ENCODE measurements around the gene CNDP1.

The CNDP1 gene

GRCh38 chr18:74505776-74506175, 28.5 kb upstream of the CNDP1 start:
- no peak for DNase-seq (ENCODE audit: low spot score)
- Histone ChIP-seq H3K4me3 (ENCODE audit: severe bottlenecking) (no peak overlapping the region), H3K9me3 (ENCODE audit: severe bottlenecking) (no peaks in the 10 kb centered on the region), H3K4me1 (ENCODE audit: insufficient read depth, poor library complexity, severe bottlenecking) (peaks cover 6% of the 10 kb centered on the region), H3K27ac (ENCODE audit: poor library complexity, severe bottlenecking) (no peak overlapping the region), H3K27me3 (ENCODE audit: insufficient read depth, poor library complexity, severe bottlenecking) (no peaks in the 10 kb centered on the region), H3K36me3 (ENCODE audit: low read depth) (peaks cover 91% of the 10 kb centered on the region)
- no peak for TF ChIP-seq CTCF (IDR thresholded peaks at IDR 0.05; ENCODE audit: poor library complexity, severe bottlenecking)
- no peak for ATAC-seq (ENCODE audit: low read depth)

DNA sequence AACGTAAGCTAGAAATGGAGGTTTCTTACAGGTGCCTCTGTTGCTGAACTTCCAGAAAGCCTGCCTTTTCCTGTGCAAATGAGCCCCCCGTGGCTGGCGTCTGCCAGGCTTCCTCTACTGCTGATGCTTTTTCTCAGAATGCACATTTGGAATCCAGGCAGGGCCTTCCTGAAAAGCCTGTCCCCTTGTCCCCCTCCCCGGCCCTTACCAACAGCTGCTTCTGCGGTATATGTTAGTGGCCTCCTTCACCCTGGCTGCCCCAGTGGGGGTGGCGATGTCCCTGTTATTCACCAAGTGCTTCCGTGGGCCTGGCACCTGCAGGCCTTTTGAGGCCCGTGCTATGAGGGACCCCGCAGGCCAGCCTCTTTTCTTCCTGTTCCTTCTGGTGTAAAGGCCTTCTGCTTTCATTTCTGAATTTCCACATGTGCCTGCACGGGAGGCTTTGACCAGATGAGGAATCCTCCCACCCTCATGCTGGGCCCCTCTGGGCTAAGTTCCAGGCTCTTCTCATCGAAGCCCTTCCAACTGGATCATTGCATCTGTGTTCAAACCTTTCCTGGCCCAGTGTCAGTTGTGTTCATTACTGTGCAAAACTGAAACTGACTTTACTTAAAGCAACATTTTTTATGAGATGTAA, 27.7 kb upstream of the CNDP1 start:
- ATAC-seq (ENCODE audit: low read depth) (no peak), DNase-seq (ENCODE audit: low spot score) (no peak)
- Histone ChIP-seq H3K27me3 (ENCODE audit: insufficient read depth, poor library complexity, severe bottlenecking) (no peaks in the 10 kb centered on the region), H3K27ac (ENCODE audit: poor library complexity, severe bottlenecking) (no peak overlapping the region), H3K4me1 (ENCODE audit: insufficient read depth, poor library complexity, severe bottlenecking) (peaks cover 5% of the 10 kb centered on the region), H3K9me3 (ENCODE audit: severe bottlenecking) (no peaks in the 10 kb centered on the region), H3K4me3 (ENCODE audit: severe bottlenecking) (no peak overlapping the region), H3K36me3 (ENCODE audit: low read depth) (peaks cover 90% of the 10 kb centered on the region)
- TF ChIP-seq CTCF (IDR thresholded peaks at IDR 0.05; ENCODE audit: poor library complexity, severe bottlenecking): no peak

- Histone ChIP-seq H3K4me3 (ENCODE audit: severe bottlenecking) (no peak overlapping the region), H3K9me3 (ENCODE audit: severe bottlenecking) (no peaks in the 10 kb centered on the region), H3K36me3 (ENCODE audit: low read depth) (peaks cover 89% of the 10 kb centered on the region), H3K27ac (ENCODE audit: poor library complexity, severe bottlenecking) (no peak overlapping the region), H3K27me3 (ENCODE audit: insufficient read depth, poor library complexity, severe bottlenecking) (no peaks in the 10 kb centered on the region), H3K4me1 (ENCODE audit: insufficient read depth, poor library complexity, severe bottlenecking) (no peaks in the 10 kb centered on the region)
- DNase-seq (ENCODE audit: low spot score): no peak
- no peak for ATAC-seq (ENCODE audit: low read depth)
- no peak for TF ChIP-seq CTCF (IDR thresholded peaks at IDR 0.05; ENCODE audit: poor library complexity, severe bottlenecking)
Measured at GRCh38 chr18:74507097-74507881, 27.0 kb upstream of the CNDP1 start.

GRCh38 chr18:74507927-74508326, 26.4 kb upstream of the CNDP1 start:
- Histone ChIP-seq H3K27me3 (ENCODE audit: insufficient read depth, poor library complexity, severe bottlenecking) (no peaks in the 10 kb centered on the region), H3K9me3 (ENCODE audit: severe bottlenecking) (no peaks in the 10 kb centered on the region), H3K4me3 (ENCODE audit: severe bottlenecking) (no peak overlapping the region), H3K27ac (ENCODE audit: poor library complexity, severe bottlenecking) (no peak overlapping the region), H3K4me1 (ENCODE audit: insufficient read depth, poor library complexity, severe bottlenecking) (no peaks in the 10 kb centered on the region), H3K36me3 (ENCODE audit: low read depth) (peaks cover 89% of the 10 kb centered on the region)
- TF ChIP-seq CTCF (IDR thresholded peaks at IDR 0.05; ENCODE audit: poor library complexity, severe bottlenecking): no peak
- ATAC-seq (ENCODE audit: low read depth): no peak
- DNase-seq (ENCODE audit: low spot score): no peak

- Histone ChIP-seq H3K4me3 (ENCODE audit: severe bottlenecking) (no peak overlapping the region), H3K36me3 (ENCODE audit: low read depth) (peaks cover 89% of the 10 kb centered on the region), H3K9me3 (ENCODE audit: severe bottlenecking) (no peaks in the 10 kb centered on the region), H3K4me1 (ENCODE audit: insufficient read depth, poor library complexity, severe bottlenecking) (no peaks in the 10 kb centered on the region), H3K27me3 (ENCODE audit: insufficient read depth, poor library complexity, severe bottlenecking) (no peaks in the 10 kb centered on the region), H3K27ac (ENCODE audit: poor library complexity, severe bottlenecking) (no peak overlapping the region)
- DNase-seq (ENCODE audit: low spot score) (no peak), ATAC-seq (ENCODE audit: low read depth) (no peak)
- no peak for TF ChIP-seq CTCF (IDR thresholded peaks at IDR 0.05; ENCODE audit: poor library complexity, severe bottlenecking)
Measured at GRCh38 chr18:74508366-74508765, 25.9 kb upstream of the CNDP1 start.
